ENCODE data around the gene ISCA2.

The ISCA2 gene

GRCh38 chr14:74462993-74463392 lies 30.6 kb upstream of the ISCA2 start:
- Histone ChIP-seq H2AFZ (ENCODE audit: low read depth, low read length, severe bottlenecking) (no peak overlapping the region), H3K27me3 (ENCODE audit: low read length) (no peaks in the 10 kb centered on the region), H3F3A (ENCODE audit: insufficient read depth) (no peaks in the 10 kb centered on the region), H3K4me2 (ENCODE audit: low read depth, low read length, poor library complexity, severe bottlenecking) (no peak overlapping the region), H3K4me3 (ENCODE audit: insufficient read depth, low read length, poor library complexity, severe bottlenecking) (no peak overlapping the region), H3K36me3 (ENCODE audit: low read length) (no peaks in the 10 kb centered on the region), H3K9me2 (replicated peaks; ENCODE audit: insufficient read depth, low read length) (no peaks in the 10 kb centered on the region), H4K20me1 (ENCODE audit: low read depth, low read length) (no peaks in the 10 kb centered on the region), H3K9me3 (ENCODE audit: insufficient read depth, low read length) (no peaks in the 10 kb centered on the region), H3K27ac (ENCODE audit: low read depth, low read length) (no peak overlapping the region), H3K9ac (ENCODE audit: low read length) (no peak overlapping the region), H3K79me2 (ENCODE audit: insufficient read depth, low read length) (no peaks in the 10 kb centered on the region)
- TF ChIP-seq EZH2phosphoT487 (conservative IDR thresholded peaks at IDR 0.05; ENCODE audit: low read length), result no peak
- TF ChIP-seq CTCF (IDR thresholded peaks at IDR 0.05; ENCODE audit: insufficient read depth, low read length, poor library complexity, severe bottlenecking), result no peak

GRCh38 chr14:74463697-74464096 lies 29.9 kb upstream of the ISCA2 start:
- Histone ChIP-seq H3F3A (ENCODE audit: insufficient read depth) (no peaks in the 10 kb centered on the region), H3K79me2 (ENCODE audit: insufficient read depth, low read length) (no peaks in the 10 kb centered on the region), H3K27ac (ENCODE audit: low read depth, low read length) (no peak overlapping the region), H3K4me2 (ENCODE audit: low read depth, low read length, poor library complexity, severe bottlenecking) (no peak overlapping the region), H3K9me2 (replicated peaks; ENCODE audit: insufficient read depth, low read length) (no peaks in the 10 kb centered on the region), H4K20me1 (ENCODE audit: low read depth, low read length) (no peaks in the 10 kb centered on the region), H3K9ac (ENCODE audit: low read length) (no peak overlapping the region), H3K36me3 (ENCODE audit: low read length) (no peaks in the 10 kb centered on the region), H3K4me3 (ENCODE audit: insufficient read depth, low read length, poor library complexity, severe bottlenecking) (no peak overlapping the region), H3K9me3 (ENCODE audit: insufficient read depth, low read length) (no peaks in the 10 kb centered on the region), H3K27me3 (ENCODE audit: low read length) (no peaks in the 10 kb centered on the region), H2AFZ (ENCODE audit: low read depth, low read length, severe bottlenecking) (no peak overlapping the region)
- TF ChIP-seq CTCF (IDR thresholded peaks at IDR 0.05; ENCODE audit: insufficient read depth, low read length, poor library complexity, severe bottlenecking) (no peak), EZH2phosphoT487 (conservative IDR thresholded peaks at IDR 0.05; ENCODE audit: low read length) (no peak)

- Histone ChIP-seq H3F3A (ENCODE audit: insufficient read depth) (no peaks in the 10 kb centered on the region), H3K36me3 (ENCODE audit: low read length) (no peaks in the 10 kb centered on the region), H3K9me3 (ENCODE audit: insufficient read depth, low read length) (no peaks in the 10 kb centered on the region), H2AFZ (ENCODE audit: low read depth, low read length, severe bottlenecking) (no peak overlapping the region), H3K27me3 (ENCODE audit: low read length) (no peaks in the 10 kb centered on the region), H3K27ac (ENCODE audit: low read depth, low read length) (no peak overlapping the region), H3K9ac (ENCODE audit: low read length) (no peak overlapping the region), H3K9me2 (replicated peaks; ENCODE audit: insufficient read depth, low read length) (no peaks in the 10 kb centered on the region), H3K4me3 (ENCODE audit: insufficient read depth, low read length, poor library complexity, severe bottlenecking) (no peak overlapping the region), H4K20me1 (ENCODE audit: low read depth, low read length) (no peaks in the 10 kb centered on the region), H3K79me2 (ENCODE audit: insufficient read depth, low read length) (no peaks in the 10 kb centered on the region), H3K4me2 (ENCODE audit: low read depth, low read length, poor library complexity, severe bottlenecking) (no peak overlapping the region)
- TF ChIP-seq EZH2phosphoT487 (conservative IDR thresholded peaks at IDR 0.05; ENCODE audit: low read length) (no peak), CTCF (IDR thresholded peaks at IDR 0.05; ENCODE audit: insufficient read depth, low read length, poor library complexity, severe bottlenecking) (no peak)
Observed at GRCh38 chr14:74464785-74465184, 28.8 kb upstream of the ISCA2 start.
